Testis (tissue), 2 donors: ENCODE measurements around the gene MYO1E.

ENCODE experiments used
- CTCF ChIP-seq, 3 experiments: fragments of 450-650 bp in 2 of 3; fragments of 200-600 bp in 1 of 3; sonication (generic) in 1 of 3; IDR thresholded peaks; one replicate each; pipeline ENCODE4 v1.5.1; 2016 to 2019; ENCODE audit warnings: antibody characterized with exemption in 3 of 3, mild to moderate bottlenecking in 2 of 3, moderate library complexity in 1 of 3
- POLR2A ChIP-seq: fragments of 450-650 bp; IDR thresholded peaks from one replicate; pipeline ENCODE4 v1.6.1; 2017; ENCODE audit warnings: antibody characterized with exemption, mild to moderate bottlenecking, moderate library complexity

GRCh38 chr15:59230531-59231055 is 142.1 kb downstream of the MYO1E start:
- TF ChIP-seq CTCF (IDR thresholded peaks at IDR 0.05) (no peak), POLR2A (no peak)
